ENCODE results near the gene INPP4A. TPM values are rescaled to one million over a fixed set of nuclear protein-coding genes. Genes with fewer than 3 reads are reported as not detected.
A peak's percentile ranks its signal among the peaks of the same experiment; 100 is the strongest.

INPP4A gene
- total RNA-seq, 4 donors from 2014 or later: 7.4 to 17.9 (median 9.4) TPM

DNA sequence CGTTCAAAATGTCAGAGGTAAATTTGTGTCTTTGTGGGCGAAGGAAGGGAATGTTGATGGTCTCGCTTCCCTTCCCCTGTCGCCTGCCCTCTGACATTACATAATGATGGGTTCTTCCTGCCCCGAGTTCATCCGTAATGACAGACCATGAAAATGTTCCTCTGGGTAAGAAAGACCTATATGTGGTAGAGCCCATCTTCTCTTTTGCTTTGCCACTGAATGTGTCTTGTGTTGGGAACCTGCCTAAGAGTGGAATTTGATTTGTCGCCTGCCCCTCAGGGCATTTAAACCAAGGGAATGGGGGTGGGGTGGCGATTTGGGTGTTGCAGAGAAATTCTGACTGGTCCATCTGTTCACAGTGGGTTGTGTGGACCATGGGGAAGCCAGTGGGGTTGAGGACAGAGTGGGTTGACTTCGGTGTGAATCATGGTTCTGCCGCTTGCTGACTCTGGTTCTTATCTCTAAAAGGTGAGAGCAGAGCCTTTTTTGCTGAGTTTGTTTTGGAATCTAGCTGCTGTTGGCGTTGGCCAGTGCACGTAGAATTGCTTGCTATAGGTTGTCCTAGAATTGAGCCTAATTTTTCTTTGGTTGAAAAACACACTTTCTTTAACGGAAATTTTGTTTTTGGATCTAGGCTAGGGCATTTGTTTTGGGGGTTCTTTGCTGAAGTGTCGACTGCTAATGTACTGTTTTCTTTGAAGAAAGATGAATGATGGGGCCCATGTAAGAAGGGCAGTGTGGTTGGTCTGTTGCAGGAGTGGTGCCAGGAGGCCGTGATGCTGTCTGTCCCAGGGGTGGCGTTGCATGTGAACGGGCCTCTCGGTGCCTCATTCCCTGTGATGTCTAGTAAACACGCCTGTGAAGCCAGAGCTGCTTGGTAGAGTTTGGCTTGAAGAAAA lies 1.3 kb downstream of the INPP4A start:
- no peaks in the 10 kb centered on the region for H3K9me3 ChIP-seq
- peak in 1 of 4 donors; percentile 14 for TF ChIP-seq POLR2A (IDR thresholded peaks at IDR 0.05)
- TF ChIP-seq, protein P1, sequence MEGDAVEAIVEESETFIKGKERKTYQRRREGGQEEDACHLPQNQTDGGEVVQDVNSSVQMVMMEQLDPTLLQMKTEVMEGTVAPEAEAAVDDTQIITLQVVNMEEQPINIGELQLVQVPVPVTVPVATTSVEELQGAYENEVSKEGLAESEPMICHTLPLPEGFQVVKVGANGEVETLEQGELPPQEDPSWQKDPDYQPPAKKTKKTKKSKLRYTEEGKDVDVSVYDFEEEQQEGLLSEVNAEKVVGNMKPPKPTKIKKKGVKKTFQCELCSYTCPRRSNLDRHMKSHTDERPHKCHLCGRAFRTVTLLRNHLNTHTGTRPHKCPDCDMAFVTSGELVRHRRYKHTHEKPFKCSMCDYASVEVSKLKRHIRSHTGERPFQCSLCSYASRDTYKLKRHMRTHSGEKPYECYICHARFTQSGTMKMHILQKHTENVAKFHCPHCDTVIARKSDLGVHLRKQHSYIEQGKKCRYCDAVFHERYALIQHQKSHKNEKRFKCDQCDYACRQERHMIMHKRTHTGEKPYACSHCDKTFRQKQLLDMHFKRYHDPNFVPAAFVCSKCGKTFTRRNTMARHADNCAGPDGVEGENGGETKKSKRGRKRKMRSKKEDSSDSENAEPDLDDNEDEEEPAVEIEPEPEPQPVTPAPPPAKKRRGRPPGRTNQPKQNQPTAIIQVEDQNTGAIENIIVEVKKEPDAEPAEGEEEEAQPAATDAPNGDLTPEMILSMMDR (IDR thresholded peaks at IDR 0.05): no peak
- H3K27me3 ChIP-seq: no peaks in the 10 kb centered on the region
- H3K27ac ChIP-seq: peak overlapping the region; percentile 63 to 93 (median 82)
- peaks cover 11 to 48% (median 21%) of the 10 kb centered on the region in 3 donors for H3K4me1 ChIP-seq
- H3K4me3 ChIP-seq: peak overlapping the region; percentile 66 to 96 (median 81)
- intact Hi-C loops (cut with DNase I): no loop called here
- no peaks in the 10 kb centered on the region for H3K36me3 ChIP-seq
- WGBS, 2 donors: 49 to 57% methylated on average over 19 of the region's 19 CpGs
- no peak for DNase-seq

DNA sequence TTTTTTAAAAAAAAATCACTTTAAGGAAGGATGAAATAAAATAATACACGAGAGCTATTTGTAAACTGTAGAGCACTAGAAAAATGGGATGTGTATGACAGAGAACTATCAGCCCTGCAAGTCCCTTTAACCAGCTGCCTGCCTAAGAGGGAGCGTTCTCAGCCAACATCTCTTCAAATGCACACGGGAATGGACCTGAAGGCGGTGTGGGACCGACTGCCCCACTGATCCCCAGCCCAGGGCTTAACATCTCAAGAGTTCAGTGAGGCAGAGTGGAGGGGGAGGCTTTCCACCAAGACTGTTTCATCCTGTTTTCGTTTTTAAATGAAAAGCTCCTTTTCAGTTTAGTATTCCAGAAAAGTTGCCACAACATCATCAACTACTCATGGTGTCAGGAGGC lies 2.2 kb downstream of the INPP4A start:
- DNase-seq: no peak
- WGBS, 2 donors: 64 to 67% methylated on average over 6 of the region's 6 CpGs
- H3K27ac ChIP-seq: peak overlapping the region in 2 of 4 donors; percentile 19 to 63
- no peak overlapping the region for H3K4me3 ChIP-seq
- H3K36me3 ChIP-seq: no peaks in the 10 kb centered on the region
- intact Hi-C loops (cut with DNase I): no loop called here
- no peaks in the 10 kb centered on the region for H3K9me3 ChIP-seq
- TF ChIP-seq POLR2A (IDR thresholded peaks at IDR 0.05): no peak
- TF ChIP-seq, protein P1 (IDR thresholded peaks at IDR 0.05): no peak
- no peaks in the 10 kb centered on the region for H3K27me3 ChIP-seq
- H3K4me1 ChIP-seq: peaks cover 21 to 57% (median 26%) of the 10 kb centered on the region in 3 donors

GRCh38 chr2:98448441-98449145 lies 3.9 kb downstream of the INPP4A start:
- WGBS, 2 donors: 74 to 76% methylated on average over 10 of the region's 10 CpGs
- intact Hi-C loops (cut with DNase I): no loop called here
- no peak for DNase-seq
- Histone ChIP-seq H3K36me3 (no peaks in the 10 kb centered on the region), H3K27ac (no peak overlapping the region), H3K9me3 (no peaks in the 10 kb centered on the region), H3K27me3 (no peaks in the 10 kb centered on the region), H3K4me1 (peaks cover 29 to 70% (median 33%) of the 10 kb centered on the region in 3 donors), H3K4me3 (no peak overlapping the region)
- TF ChIP-seq POLR2A (IDR thresholded peaks at IDR 0.05): no peak
- TF ChIP-seq, protein P1 (IDR thresholded peaks at IDR 0.05): no peak

GRCh38 chr2:98452396-98453027 lies 7.9 kb downstream of the INPP4A start:
- H3K36me3 ChIP-seq: peaks cover 0 to 4% (median 0%) of the 10 kb centered on the region in 3 donors
- no peak overlapping the region for H3K4me3 ChIP-seq
- DNase-seq: no peak
- peaks cover 31 to 72% (median 47%) of the 10 kb centered on the region in 3 donors for H3K4me1 ChIP-seq
- H3K9me3 ChIP-seq: no peaks in the 10 kb centered on the region
- H3K27me3 ChIP-seq: no peaks in the 10 kb centered on the region
- intact Hi-C loops (cut with DNase I): no loop called here
- TF ChIP-seq POLR2A (IDR thresholded peaks at IDR 0.05): no peak
- TF ChIP-seq, protein P1 (IDR thresholded peaks at IDR 0.05): no peak
- H3K27ac ChIP-seq: no peak overlapping the region
- 96 to 97% methylated on average over 4 to 7 of the region's 7 CpGs for WGBS, 2 donors

All from esophagus squamous epithelium (tissue), 5 donors.